Measurements from ENCODE around the gene MUC5B.

MUC5B gene

DNA sequence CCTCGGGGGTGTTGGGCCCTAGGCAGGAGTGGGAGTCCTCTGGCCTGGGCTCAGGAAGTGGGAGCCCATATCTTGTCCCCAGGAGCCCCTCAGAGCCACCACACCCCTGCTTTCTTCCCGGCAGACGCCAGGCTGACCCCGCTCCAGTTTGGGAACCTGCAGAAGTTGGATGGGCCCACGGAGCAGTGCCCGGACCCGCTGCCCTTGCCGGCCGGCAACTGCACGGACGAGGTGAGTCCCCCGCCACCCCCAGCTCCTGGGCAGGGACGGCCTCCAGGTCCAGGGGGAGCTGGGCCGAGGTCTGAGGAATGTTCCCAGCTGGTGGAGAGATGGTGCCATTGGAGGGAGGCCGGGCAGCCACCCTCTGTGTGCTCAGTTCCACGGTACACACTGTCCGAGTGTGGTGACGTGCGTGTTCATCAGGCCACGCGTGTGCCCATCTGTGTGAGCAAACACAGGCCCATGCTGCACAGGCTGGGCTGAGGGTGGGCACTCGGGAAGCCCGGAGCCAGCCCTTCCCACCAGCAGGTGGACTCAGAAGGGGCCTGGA is 4.8 kb downstream of the MUC5B start:
- no peak overlapping the region for H3K27ac ChIP-seq (ENCODE audit: low read length)
- no peaks in the 10 kb centered on the region for H3K36me3 ChIP-seq (ENCODE audit: control insufficient read depth in 1 of 2, insufficient read depth in 2 of 2, low read length in 2 of 2)
- no peak overlapping the region for H3K4me3 ChIP-seq (ENCODE audit: low read depth in 1 of 2, low read length in 2 of 2)
- no peaks in the 10 kb centered on the region for H3K27me3 ChIP-seq (ENCODE audit: low read depth, low read length)
- no peaks in the 10 kb centered on the region for H3K4me1 ChIP-seq (ENCODE audit: control insufficient read depth in 1 of 2, insufficient read depth in 2 of 2, low read length in 2 of 2)
- no peaks in the 10 kb centered on the region for H3K9me3 ChIP-seq (ENCODE audit: control insufficient read depth in 1 of 2, low read length in 2 of 2)

DNA sequence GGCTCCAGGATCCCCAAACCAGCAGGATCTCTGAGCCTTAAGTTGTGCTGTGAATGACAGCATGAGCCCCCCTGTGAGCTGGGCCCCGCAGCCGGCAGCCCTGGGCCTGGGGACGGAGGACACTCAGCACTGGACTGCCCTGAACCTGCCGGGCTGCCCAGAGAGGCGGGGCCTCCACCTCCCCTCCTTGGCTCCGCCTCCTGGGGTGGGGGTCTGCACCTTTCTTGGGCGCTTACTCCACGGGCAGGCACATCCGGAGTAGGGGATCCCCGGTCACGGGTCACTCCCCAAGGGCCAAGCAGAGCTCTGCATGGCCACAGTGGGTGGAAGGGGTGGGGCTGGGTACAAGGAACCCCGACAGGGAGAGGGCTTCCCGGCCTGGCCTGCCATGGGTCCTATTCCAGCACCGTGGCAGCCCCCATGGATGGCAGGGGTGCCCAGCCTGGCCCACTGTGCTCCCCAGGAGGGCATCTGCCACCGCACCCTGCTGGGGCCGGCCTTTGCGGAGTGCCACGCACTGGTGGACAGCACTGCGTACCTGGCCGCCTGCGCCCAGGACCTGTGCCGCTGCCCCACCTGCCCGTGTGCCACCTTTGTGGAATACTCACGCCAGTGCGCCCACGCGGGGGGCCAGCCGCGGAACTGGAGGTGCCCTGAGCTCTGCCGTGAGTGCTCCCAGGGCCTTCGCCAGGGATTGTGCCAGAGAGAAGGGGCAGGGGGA is 5.4 kb downstream of the MUC5B start:
- no peak overlapping the region for H3K4me3 ChIP-seq (ENCODE audit: low read depth in 1 of 2, low read length in 2 of 2)
- no peaks in the 10 kb centered on the region for H3K4me1 ChIP-seq (ENCODE audit: control insufficient read depth in 1 of 2, insufficient read depth in 2 of 2, low read length in 2 of 2)
- no peaks in the 10 kb centered on the region for H3K27me3 ChIP-seq (ENCODE audit: low read depth, low read length)
- H3K36me3 ChIP-seq (ENCODE audit: control insufficient read depth in 1 of 2, insufficient read depth in 2 of 2, low read length in 2 of 2) = no peaks in the 10 kb centered on the region
- H3K27ac ChIP-seq (ENCODE audit: low read length) = no peak overlapping the region
- no peaks in the 10 kb centered on the region for H3K9me3 ChIP-seq (ENCODE audit: control insufficient read depth in 1 of 2, low read length in 2 of 2)

DNA sequence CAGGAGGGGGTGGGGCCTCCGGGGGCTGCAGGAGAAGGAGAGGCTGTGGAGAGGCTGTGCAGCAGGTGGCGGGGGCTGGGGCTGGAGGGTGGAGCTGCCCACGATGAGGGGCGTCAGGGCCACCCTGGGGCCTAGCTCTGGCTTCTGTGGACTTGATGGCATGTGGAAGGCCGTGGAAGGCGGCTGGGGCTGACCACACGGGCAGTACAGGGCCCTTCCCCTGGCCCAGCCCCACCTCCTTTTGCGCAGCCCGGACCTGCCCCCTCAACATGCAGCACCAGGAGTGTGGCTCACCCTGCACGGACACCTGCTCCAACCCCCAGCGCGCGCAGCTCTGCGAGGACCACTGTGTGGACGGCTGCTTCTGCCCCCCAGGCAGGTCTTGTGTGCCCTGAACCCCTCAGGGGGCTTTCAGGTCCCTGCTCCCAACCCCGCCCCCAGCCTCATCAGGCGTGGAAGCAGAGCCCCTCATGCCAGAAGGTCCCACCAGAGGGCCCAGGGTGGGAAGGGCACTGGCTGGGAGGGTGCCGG is 6.1 kb downstream of the MUC5B start:
- H3K27ac ChIP-seq (ENCODE audit: low read length) = no peak overlapping the region
- H3K36me3 ChIP-seq (ENCODE audit: control insufficient read depth in 1 of 2, insufficient read depth in 2 of 2, low read length in 2 of 2) = no peaks in the 10 kb centered on the region
- H3K4me1 ChIP-seq (ENCODE audit: control insufficient read depth in 1 of 2, insufficient read depth in 2 of 2, low read length in 2 of 2) = no peaks in the 10 kb centered on the region
- H3K27me3 ChIP-seq (ENCODE audit: low read depth, low read length) = no peaks in the 10 kb centered on the region
- H3K4me3 ChIP-seq (ENCODE audit: low read depth in 1 of 2, low read length in 2 of 2) = no peak overlapping the region
- H3K9me3 ChIP-seq (ENCODE audit: control insufficient read depth in 1 of 2, low read length in 2 of 2) = no peaks in the 10 kb centered on the region

DNA sequence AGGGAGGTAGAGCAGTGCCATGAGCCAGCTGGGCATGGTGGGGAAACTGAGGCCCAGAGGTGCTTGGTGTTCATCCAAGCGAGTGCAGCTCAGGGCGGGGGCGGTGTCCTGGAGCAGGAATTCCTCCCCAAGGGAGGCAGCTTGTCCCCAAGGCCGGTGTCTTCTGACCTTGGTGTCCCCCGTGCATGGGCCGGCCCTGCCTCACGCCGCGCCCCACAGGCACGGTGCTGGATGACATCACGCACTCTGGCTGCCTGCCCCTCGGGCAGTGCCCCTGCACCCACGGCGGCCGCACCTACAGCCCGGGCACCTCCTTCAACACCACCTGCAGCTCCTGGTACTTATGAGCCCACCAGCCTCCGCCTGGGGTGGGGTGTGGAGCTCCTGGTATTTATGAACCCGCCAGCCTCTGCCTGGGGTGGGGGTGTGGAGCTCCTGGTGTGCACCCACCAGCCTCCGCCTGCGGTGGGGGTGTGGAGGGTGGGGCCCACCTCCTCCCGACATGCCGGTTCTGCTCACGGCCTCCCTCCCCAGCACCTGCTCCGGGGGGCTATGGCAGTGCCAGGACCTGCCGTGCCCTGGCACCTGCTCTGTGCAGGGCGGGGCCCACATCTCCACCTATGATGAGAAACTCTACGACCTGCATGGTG is 6.7 kb downstream of the MUC5B start:
- no peak overlapping the region for H3K27ac ChIP-seq (ENCODE audit: low read length)
- no peaks in the 10 kb centered on the region for H3K9me3 ChIP-seq (ENCODE audit: control insufficient read depth in 1 of 2, low read length in 2 of 2)
- no peak overlapping the region for H3K4me3 ChIP-seq (ENCODE audit: low read depth in 1 of 2, low read length in 2 of 2)
- no peaks in the 10 kb centered on the region for H3K36me3 ChIP-seq (ENCODE audit: control insufficient read depth in 1 of 2, insufficient read depth in 2 of 2, low read length in 2 of 2)
- H3K27me3 ChIP-seq (ENCODE audit: low read depth, low read length) = no peaks in the 10 kb centered on the region
- no peaks in the 10 kb centered on the region for H3K4me1 ChIP-seq (ENCODE audit: control insufficient read depth in 1 of 2, insufficient read depth in 2 of 2, low read length in 2 of 2)

DNA sequence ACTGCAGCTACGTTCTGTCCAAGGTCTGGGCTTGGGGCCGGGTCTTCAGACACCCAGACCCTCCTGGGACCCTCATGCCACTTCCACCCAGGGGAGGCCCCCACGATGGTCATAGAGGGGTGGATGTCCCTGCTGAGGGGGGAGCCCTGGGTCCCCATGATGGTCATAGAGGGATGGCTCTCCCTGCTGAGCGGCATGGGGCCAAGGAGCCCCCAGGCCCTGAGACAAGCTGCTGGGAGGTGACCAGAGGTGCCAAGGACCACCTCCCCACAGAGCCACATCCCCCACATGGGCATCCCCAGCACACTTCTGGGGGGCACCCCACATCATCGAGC is 7.2 kb downstream of the MUC5B start:
- H3K9me3 ChIP-seq (ENCODE audit: control insufficient read depth in 1 of 2, low read length in 2 of 2) = no peaks in the 10 kb centered on the region
- no peaks in the 10 kb centered on the region for H3K27me3 ChIP-seq (ENCODE audit: low read depth, low read length)
- H3K4me3 ChIP-seq (ENCODE audit: low read depth in 1 of 2, low read length in 2 of 2) = no peak overlapping the region
- no peaks in the 10 kb centered on the region for H3K36me3 ChIP-seq (ENCODE audit: control insufficient read depth in 1 of 2, insufficient read depth in 2 of 2, low read length in 2 of 2)
- no peaks in the 10 kb centered on the region for H3K4me1 ChIP-seq (ENCODE audit: control insufficient read depth in 1 of 2, insufficient read depth in 2 of 2, low read length in 2 of 2)
- no peak overlapping the region for H3K27ac ChIP-seq (ENCODE audit: low read length)

DNA sequence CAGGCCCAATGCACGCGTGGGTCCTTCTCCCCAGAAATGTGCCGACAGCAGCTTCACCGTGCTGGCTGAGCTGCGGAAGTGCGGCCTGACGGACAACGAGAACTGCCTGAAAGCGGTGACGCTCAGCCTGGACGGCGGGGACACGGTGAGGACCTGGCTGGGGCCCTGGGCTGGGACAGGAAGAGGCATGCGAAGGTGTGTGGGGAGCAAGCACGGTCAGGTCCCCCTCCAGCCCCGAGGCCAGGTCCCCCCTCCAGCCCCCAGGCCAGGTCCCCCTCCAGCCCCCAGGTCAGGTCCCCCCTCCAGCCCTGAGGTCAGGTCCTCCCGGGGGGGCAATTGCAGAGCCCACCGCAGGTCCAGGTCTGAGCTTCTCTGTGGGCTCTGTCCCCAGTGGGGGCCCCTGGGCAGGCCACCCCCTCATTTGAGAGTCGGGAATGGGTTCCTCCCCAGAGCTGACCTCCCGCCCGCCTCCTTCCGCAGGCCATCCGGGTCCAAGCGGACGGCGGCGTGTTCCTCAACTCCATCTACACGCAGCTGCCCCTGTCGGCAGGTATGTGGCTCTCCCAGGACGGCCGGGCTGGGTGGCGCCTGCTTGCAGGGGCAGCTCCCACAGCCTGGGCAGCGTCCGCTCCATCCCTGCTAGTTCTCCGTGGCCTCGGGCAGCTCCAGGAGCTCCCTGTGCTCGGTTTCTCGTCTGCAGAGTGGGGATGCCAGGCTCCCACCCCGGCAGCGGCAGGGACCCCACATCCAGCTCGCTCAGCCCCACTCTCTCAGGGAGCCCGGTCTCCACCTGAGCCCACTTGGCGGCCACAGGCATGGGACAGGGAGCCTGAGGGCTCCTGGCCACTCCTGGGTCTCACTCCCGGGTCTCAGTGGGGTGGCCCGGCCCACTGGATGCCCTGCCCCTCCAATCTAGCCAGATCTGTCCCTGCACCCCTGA is 7.9 kb downstream of the MUC5B start:
- Histone ChIP-seq H3K9me3 (ENCODE audit: control insufficient read depth in 1 of 2, low read length in 2 of 2) (no peaks in the 10 kb centered on the region), H3K36me3 (ENCODE audit: control insufficient read depth in 1 of 2, insufficient read depth in 2 of 2, low read length in 2 of 2) (no peaks in the 10 kb centered on the region), H3K4me1 (ENCODE audit: control insufficient read depth in 1 of 2, insufficient read depth in 2 of 2, low read length in 2 of 2) (no peaks in the 10 kb centered on the region), H3K27ac (ENCODE audit: low read length) (no peak overlapping the region), H3K27me3 (ENCODE audit: low read depth, low read length) (no peaks in the 10 kb centered on the region), H3K4me3 (ENCODE audit: low read depth in 1 of 2, low read length in 2 of 2) (no peak overlapping the region)

DNA sequence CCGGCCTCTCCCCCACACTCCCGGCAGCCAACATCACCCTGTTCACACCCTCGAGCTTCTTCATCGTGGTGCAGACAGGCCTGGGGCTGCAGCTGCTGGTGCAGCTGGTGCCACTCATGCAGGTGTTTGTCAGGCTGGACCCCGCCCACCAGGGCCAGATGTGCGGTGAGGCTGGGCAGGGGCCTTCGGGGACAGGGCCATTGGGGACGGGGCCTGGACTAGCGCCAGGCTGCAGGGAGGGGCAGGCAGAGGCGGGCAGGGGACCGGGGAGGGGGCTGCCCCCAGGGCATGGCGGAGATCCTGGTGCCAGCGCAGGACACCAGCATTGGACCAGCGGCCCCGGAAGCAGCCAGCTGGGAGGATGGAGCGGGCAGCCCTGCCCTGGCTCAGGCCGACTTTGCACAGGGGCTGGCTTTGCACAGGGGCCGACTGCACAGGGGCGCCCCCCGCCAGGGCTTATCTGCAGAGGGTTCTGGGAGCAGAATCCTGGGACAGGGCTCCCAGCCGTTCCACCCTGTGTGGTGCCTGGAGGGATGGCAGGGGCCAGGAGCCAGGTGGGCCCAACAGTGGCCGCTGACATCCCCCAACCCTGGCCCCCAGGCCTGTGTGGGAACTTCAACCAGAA is 8.6 kb downstream of the MUC5B start:
- Histone ChIP-seq H3K4me1 (ENCODE audit: control insufficient read depth in 1 of 2, insufficient read depth in 2 of 2, low read length in 2 of 2) (no peaks in the 10 kb centered on the region), H3K4me3 (ENCODE audit: low read depth in 1 of 2, low read length in 2 of 2) (no peak overlapping the region), H3K36me3 (ENCODE audit: control insufficient read depth in 1 of 2, insufficient read depth in 2 of 2, low read length in 2 of 2) (no peaks in the 10 kb centered on the region), H3K9me3 (ENCODE audit: control insufficient read depth in 1 of 2, low read length in 2 of 2) (no peaks in the 10 kb centered on the region), H3K27ac (ENCODE audit: low read length) (no peak overlapping the region), H3K27me3 (ENCODE audit: low read depth, low read length) (no peaks in the 10 kb centered on the region)

DNA sequence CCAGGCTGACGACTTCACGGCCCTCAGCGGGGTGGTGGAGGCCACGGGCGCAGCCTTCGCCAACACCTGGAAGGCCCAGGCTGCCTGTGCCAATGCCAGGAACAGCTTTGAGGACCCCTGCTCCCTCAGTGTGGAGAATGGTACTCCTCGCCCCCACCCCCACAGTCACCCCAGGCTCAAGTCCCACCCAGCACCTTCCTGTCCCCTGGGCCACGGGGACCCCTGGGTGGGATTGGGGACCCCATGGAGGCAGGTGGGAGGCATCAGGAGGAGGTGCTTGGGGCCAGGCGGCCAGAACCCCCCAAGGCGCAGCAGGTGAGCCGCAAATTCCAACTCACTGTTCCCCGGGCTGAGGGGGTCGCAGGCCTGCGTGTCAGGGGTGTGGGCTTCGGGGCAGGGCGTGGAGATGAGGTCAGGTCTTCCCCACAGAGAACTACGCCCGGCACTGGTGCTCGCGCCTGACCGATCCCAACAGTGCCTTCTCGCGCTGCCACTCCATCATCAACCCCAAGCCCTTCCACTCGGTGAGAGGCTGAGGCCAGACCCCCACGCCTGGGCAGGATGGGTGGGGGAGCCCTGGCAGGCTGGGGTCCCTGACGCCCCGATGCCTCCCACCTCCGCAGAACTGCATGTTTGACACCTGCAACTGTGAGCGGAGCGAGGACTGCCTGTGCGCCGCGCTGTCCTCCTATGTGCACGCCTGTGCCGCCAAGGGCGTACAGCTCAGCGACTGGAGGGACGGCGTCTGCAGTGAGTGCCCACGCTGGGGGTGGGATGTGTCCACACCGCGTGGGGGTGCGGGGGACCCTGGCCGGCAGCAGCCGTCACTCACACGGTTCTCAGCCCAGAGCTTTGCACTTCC is 9.4 kb downstream of the MUC5B start:
- Histone ChIP-seq H3K4me1 (ENCODE audit: control insufficient read depth in 1 of 2, insufficient read depth in 2 of 2, low read length in 2 of 2) (no peaks in the 10 kb centered on the region), H3K27me3 (ENCODE audit: low read depth, low read length) (no peaks in the 10 kb centered on the region), H3K9me3 (ENCODE audit: control insufficient read depth in 1 of 2, low read length in 2 of 2) (no peaks in the 10 kb centered on the region), H3K4me3 (ENCODE audit: low read depth in 1 of 2, low read length in 2 of 2) (no peak overlapping the region), H3K36me3 (ENCODE audit: control insufficient read depth in 1 of 2, insufficient read depth in 2 of 2, low read length in 2 of 2) (no peaks in the 10 kb centered on the region), H3K27ac (ENCODE audit: low read length) (no peak overlapping the region)

DNA sequence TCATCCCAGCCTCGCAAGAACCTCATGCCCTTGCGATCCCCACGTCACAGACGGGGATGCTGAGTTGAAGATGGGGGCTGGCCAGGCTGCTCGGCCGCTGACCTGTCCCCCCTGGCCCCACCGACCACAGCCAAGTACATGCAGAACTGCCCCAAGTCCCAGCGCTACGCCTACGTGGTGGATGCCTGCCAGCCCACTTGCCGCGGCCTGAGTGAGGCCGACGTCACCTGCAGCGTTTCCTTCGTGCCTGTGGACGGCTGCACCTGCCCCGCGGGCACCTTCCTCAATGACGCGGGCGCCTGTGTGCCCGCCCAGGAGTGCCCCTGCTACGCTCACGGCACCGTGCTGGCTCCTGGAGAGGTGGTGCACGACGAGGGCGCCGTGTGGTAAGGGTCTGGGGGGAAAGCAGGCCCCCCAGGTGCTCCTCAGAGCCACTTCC is 10.0 kb downstream of the MUC5B start:
- H3K36me3 ChIP-seq (ENCODE audit: control insufficient read depth in 1 of 2, insufficient read depth in 2 of 2, low read length in 2 of 2) = no peaks in the 10 kb centered on the region
- H3K27ac ChIP-seq (ENCODE audit: low read length) = no peak overlapping the region
- H3K27me3 ChIP-seq (ENCODE audit: low read depth, low read length) = no peaks in the 10 kb centered on the region
- no peaks in the 10 kb centered on the region for H3K9me3 ChIP-seq (ENCODE audit: control insufficient read depth in 1 of 2, low read length in 2 of 2)
- H3K4me3 ChIP-seq (ENCODE audit: low read depth in 1 of 2, low read length in 2 of 2) = no peak overlapping the region
- H3K4me1 ChIP-seq (ENCODE audit: control insufficient read depth in 1 of 2, insufficient read depth in 2 of 2, low read length in 2 of 2) = no peaks in the 10 kb centered on the region

DNA sequence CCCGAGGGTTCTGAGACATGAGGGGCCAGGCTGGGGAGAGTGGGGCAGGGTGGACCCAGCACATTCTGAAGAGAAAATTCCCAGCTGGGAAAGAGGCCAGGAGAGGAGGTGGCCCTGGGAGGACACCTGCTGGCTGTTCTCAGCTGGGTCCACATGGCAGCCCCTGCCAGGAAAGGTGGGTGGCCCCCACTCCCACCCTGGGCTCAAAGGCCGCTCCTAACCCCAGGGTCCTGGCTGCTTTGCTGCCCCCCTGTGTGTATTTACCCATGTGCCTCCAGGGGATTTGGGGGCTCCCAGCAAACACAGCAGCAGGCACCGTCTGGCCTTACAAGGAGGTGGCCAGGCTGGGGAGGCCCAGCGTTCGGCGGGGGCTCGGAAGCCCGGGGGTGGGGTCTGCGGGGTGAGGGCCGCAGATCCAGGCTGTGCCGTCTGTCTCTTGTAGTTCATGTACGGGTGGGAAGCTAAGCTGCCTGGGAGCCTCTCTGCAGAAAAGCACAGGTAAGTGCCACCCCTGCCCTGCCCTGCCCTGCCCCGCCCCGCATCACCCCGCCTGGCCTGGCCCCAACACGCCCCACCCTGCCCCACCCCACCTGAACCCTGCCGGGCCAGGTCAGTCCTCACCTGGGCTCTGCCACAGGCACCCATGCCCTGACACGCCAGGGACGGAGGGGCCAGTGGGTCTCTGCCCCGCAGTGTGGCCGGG is 10.6 kb downstream of the MUC5B start:
- H3K4me3 ChIP-seq (ENCODE audit: low read depth in 1 of 2, low read length in 2 of 2) = no peak overlapping the region
- H3K9me3 ChIP-seq (ENCODE audit: control insufficient read depth in 1 of 2, low read length in 2 of 2) = no peaks in the 10 kb centered on the region
- H3K27me3 ChIP-seq (ENCODE audit: low read depth, low read length) = no peaks in the 10 kb centered on the region
- H3K36me3 ChIP-seq (ENCODE audit: control insufficient read depth in 1 of 2, insufficient read depth in 2 of 2, low read length in 2 of 2) = no peaks in the 10 kb centered on the region
- no peaks in the 10 kb centered on the region for H3K4me1 ChIP-seq (ENCODE audit: control insufficient read depth in 1 of 2, insufficient read depth in 2 of 2, low read length in 2 of 2)
- H3K27ac ChIP-seq (ENCODE audit: low read length) = no peak overlapping the region

All from muscle layer of duodenum (tissue), 2 donors.